Renal cortical epithelial cell (primary cell): ENCODE results near the gene USPL1. TPM values are rescaled to one million over a fixed set of nuclear protein-coding genes. Genes with fewer than 3 reads are reported as not detected.
A peak's percentile ranks its signal among the peaks of the same experiment; 100 is the strongest.
"Not testable (repeated sequence)": the region's sequence is repeated elsewhere in the genome, so short reads cannot be mapped to it uniquely, and the experiment has no call there.

Experiments used
- DNase-seq: peaks from one replicate; pipeline ENCODE4 v3.0.0-alpha.2; 2011; ENCODE audit warnings: low read depth
- total RNA-seq: library from RNA; depleted of rRNA; stranded (reverse); fragments of >200 nt; gene quantifications from 2 replicates; pipeline ENCODE4 v1.2.3, GENCODE V29; 2014

Gene USPL1
- total RNA-seq, 1 donor from 2014 or later: 26.7 TPM

DNA sequence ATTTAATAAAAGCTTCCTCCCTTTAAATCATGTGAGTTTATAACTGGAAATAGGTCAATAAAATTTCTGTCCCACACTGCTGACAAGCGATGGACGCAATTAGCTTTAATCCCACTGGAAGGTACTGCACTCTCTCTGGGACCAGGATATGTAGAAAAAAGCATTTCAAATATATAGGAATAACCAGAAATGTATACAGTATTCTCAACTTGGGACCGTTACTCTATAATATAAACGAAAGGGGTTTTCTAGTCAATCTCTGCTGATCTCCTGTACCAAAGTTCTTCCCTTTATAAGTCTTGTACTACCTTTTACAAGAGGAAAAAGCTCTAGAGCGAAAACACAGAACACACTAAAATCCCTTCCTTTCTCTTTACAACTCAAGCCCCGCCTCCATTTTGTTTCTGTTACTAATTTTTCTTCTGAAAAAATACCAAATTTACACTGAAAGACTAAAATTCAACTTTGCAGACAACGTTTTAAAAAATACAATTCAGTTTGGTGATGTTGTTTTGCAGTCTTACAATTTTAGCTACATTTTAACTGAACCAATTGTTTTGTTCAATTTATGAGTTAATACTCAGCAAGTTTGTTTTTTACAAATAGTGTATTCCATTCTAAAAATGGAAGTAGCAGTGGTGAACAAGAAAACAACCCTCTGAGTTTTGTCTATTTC is 1.7 kb upstream of the USPL1 start:
- peak; percentile 54 for DNase-seq

DNA sequence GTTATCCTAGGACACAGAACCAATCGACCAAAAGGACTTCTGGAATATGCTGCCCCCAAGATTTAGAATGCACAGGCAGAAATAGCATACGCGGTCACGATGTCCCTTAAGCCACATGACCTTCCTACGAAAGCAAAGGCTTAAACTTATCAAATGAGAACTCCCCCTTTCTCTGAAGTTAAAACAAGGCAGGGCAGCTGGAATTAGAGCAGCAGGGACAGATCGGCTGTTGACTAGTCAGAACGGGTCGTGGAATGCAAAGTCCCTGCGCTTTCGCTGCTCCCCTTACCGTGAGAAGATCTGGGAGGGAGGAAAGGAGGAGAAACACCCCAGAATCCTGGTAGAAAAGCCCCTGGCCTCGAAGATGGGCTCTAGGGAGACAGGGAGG is 799 bp upstream of the USPL1 start:
- DNase-seq: peak; percentile 92

- DNase-seq: no peak
Observed at GRCh38 chr13:30618186-30618929, 638 bp downstream of the USPL1 start.

DNA sequence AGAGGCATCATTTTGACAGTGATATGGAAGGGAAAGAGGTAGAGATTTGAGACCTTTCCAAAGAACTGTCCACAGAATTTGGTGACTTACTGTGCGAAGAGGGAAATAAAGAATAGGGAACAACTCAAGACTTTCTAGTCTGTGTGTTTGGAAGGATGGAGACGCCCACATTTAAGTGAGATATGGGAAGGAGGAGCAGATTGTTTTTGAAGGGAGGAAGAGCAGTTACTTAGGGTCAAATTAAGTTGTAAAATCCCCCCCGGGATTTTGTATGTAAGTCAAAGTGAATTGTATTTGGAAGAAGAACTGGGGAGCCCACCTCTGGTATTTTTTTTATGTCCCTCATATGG is 1.2 kb downstream of the USPL1 start:
- no peak for DNase-seq

- peak; percentile 16 for DNase-seq
Observed at GRCh38 chr13:30619731-30620130, 2.0 kb downstream of the USPL1 start.

GRCh38 chr13:30620941-30621340 is 3.2 kb downstream of the USPL1 start:
- no peak for DNase-seq

GRCh38 chr13:30622551-30622950 is 4.8 kb downstream of the USPL1 start:
- no peak for DNase-seq

DNA sequence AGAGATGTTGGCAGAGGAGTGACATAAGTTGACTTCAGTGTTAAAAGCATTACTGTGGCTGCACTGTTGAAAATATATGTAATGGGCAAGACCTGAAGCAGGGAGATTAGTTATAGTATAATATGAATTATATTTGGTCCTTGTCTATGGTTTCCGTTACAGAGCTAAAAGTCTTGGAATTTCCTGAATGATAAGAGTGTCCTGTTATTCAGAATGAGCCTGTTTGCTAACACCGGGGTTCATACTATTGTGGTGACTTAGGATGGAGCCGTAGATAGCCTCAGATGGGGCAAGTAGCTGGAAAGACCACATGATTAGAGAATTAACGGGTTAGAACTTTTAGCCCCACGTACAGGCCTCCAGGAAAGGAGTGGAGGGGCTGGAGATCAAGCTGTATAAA is 5.7 kb downstream of the USPL1 start:
- no peak for DNase-seq

DNA sequence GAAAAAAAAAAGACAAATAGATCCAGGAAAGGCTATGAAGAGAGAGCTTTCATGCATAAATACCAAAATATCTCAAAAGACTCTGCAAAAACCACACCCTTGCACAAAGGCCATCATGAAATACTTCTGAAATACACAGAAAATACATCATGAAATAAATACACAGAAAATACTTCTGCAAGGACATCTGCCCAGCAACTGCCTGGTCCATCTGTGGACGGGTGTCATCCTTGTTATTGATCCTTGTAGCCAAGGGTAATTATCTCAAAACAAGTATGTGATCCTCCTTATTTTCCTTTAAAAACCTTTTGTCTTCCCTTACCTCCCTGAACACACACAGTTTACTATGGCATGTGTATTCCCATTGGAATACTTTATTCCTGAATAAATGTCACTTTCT is 6.9 kb downstream of the USPL1 start:
- no peak for DNase-seq

- no peak for DNase-seq
Observed at GRCh38 chr13:30629527-30629926, 11.8 kb downstream of the USPL1 start.

DNA sequence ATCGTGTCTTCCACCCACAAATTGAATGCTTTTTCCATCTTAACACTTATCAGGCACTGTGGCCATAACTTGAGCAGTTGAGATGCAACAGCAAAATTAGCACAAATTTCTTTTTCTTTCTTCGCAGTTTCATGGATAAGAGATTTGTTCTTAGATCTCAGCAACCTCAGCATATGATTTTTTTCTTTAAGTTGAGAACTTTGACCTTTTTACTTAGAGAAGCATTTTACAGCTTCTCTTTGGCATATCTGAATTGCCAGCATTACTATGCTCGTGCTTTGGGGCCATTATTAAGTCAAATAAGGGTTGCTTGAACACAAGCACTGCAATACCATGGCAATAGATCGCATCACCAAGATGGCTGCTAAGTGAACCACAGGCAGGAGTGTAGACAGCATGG is 16.1 kb downstream of the USPL1 start:
- no peak for DNase-seq

DNA sequence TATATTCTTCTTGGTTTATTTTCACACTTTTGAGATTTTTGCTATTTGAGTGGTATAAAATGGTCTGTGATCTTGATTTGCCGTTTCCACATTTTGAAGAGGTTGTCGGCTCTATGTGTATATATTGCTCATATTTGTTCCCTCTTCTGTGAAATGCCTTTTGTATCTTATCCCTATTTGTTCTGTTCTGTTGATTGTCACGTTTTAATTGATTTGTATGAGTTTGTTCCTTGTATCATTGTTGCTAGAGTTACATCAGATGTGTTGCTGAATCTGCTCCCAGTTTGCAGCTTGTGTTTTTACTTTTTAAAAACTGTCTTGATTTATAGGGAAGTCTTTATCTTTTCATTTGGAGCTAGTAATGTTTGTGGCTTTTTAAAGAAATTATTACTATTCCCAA is 17.1 kb downstream of the USPL1 start:
- DNase-seq: no peak

DNA sequence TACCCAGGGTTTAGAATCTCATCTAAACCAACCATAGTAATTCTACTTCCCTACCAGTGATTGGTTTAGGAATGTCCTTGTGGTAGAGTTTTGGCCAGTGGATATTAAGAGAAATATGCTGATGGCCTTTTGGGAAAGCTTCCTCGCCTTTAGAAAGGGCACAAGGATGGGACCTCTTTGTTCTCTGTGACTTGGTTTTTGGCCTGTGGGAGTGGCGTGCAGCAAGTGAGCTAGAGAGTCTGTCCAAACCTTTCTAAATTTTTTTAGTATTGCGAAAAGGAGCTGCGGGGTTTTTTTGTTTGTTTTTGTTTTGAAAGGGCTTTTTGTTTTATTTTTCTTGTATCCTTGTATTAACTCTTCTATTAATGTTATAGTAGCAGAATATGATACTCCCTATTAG is 20.6 kb downstream of the USPL1 start:
- no peak for DNase-seq

- no peak for DNase-seq
Observed at GRCh38 chr13:30639671-30640070, 22.0 kb downstream of the USPL1 start.

GRCh38 chr13:30641173-30641572 is 23.5 kb downstream of the USPL1 start:
- peak; percentile 34 for DNase-seq

DNA sequence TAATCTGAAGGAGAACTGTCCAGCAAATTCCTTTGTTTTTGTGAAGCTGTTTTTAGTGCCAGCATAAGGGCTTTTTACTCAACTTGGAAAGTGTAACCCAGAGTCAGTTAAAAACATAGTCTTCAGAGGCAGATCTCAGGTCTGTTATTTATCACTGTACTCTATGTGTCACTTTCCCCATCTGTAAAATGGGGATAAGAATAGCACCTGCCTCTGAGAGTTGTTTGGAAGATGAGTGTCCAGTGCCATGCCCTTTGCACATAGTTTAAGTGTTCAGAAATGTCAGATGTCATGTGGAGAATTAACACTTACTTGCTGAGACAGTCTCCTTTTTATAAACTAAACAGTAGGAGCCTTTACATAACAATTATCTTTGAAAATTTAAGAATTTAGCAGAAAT is 27.9 kb downstream of the USPL1 start:
- DNase-seq: no peak

DNA sequence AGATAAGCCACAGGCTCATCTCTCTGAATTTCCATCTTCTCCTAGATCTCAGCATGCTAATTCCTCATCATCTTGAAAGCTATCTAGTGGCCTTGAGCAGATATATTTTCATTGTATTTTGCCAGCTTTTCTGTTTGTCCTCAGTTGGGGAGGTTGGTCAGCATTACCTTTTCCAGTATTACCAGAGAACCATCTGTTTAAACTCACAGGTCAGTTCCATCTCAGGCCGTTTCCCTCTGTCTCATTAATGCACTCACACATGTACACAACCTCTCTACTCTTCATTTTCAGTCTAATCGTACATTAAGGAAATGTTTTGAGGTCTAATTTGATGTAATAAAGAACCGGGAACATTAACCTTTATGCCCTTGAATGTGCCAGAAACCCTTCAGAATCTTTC is 29.7 kb downstream of the USPL1 start:
- DNase-seq: no peak

DNA sequence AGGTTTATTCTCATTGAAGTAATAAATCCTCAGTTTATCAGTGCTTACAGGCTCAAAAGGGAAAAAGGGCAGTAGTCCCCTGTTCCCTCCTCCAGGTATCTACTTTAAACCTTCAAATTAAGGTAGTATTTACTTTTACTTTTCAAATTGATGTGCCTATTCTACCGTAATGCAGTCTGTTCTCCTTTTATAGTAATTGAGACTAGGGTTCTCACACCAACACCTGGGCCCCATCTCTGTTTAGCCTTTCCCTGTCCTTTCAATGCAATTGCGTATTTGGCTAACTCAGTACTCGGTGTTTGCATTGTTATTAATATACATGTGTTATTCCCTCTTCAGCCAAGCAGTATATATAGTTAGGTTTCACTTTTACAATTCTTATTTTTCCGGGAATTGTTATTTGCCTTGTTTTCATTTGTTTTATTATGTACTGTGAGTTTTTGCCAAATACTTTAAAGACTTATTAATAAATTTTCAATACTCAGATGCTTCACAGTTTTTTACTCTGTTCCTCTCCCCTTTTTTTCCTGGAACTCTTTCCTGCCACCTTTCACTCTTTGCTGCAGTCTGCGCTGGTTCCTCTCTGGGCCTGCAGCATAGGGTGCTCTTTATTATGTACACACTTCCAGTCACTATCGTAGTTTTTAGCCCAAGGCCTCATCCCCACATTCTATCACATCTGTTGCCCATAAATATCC is 30.3 kb downstream of the USPL1 start:
- no peak for DNase-seq

- DNase-seq: no peak
Observed at GRCh38 chr13:30648522-30649012, 30.8 kb downstream of the USPL1 start.

GRCh38 chr13:30651648-30652047 is 33.9 kb downstream of the USPL1 start:
- not testable (repeated sequence) for DNase-seq

GRCh38 chr13:30652746-30653386 is 35.1 kb downstream of the USPL1 start:
- no peak for DNase-seq

- DNase-seq: no peak
Observed at GRCh38 chr13:30654430-30654829, 36.7 kb downstream of the USPL1 start.
